B cell (primary cell): ENCODE measurements around the gene TTC21A.

Experiments used
- EZH2 ChIP-seq: IDR thresholded peaks from 2 replicates; pipeline ENCODE4 v1.6.1; 2012; ENCODE audit warnings: borderline replicate concordance, low read depth, mild to moderate bottlenecking, moderate library complexity, low read length; ENCODE audit not compliant: insufficient read depth, poor library complexity, severe bottlenecking
- TF ChIP-seq, protein P1 (sequence below): fragments of 200-600 bp; IDR thresholded peaks from one replicate; pipeline ENCODE4 v1.8.0; 2022; ENCODE audit warnings: antibody characterized with exemption, mild to moderate bottlenecking

DNA sequence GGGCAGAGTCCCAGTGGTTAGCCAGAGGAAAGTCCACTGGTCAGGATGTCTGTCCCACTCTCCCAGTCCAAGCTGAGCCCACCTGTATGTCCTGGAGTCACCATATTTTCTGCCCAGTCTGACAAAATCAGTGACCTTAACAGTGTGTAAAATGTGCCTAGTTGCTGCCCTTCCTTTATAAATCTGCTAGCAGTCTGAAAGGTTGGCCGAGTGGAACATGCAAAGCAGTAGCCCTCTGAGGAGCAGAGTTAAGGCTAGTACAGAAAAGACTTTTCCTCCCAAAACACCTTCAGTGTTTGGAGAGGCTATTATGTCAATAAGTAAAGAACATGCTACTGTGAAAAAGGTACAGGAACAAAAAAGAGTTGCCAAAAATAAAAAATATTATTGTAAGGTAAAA is 15.3 kb downstream of the TTC21A start:
- TF ChIP-seq, protein P1, sequence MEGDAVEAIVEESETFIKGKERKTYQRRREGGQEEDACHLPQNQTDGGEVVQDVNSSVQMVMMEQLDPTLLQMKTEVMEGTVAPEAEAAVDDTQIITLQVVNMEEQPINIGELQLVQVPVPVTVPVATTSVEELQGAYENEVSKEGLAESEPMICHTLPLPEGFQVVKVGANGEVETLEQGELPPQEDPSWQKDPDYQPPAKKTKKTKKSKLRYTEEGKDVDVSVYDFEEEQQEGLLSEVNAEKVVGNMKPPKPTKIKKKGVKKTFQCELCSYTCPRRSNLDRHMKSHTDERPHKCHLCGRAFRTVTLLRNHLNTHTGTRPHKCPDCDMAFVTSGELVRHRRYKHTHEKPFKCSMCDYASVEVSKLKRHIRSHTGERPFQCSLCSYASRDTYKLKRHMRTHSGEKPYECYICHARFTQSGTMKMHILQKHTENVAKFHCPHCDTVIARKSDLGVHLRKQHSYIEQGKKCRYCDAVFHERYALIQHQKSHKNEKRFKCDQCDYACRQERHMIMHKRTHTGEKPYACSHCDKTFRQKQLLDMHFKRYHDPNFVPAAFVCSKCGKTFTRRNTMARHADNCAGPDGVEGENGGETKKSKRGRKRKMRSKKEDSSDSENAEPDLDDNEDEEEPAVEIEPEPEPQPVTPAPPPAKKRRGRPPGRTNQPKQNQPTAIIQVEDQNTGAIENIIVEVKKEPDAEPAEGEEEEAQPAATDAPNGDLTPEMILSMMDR: no peak
- TF ChIP-seq EZH2: no peak
